Vagina (tissue), 2 donors: Measurements from ENCODE around the gene CDCP1. TPM values are rescaled to one million over a fixed set of nuclear protein-coding genes. Genes with fewer than 3 reads are reported as not detected.
A peak's percentile ranks its signal among the peaks of the same experiment; 100 is the strongest.
"Not testable (repeated sequence)": the region's sequence is repeated elsewhere in the genome, so short reads cannot be mapped to it uniquely, and the experiment has no call there.

Experiments used
- DNase-seq, 2 donors: peaks; one replicate each; pipeline ENCODE4 v3.0.0-alpha.2; 2017; ENCODE audit errors: extremely low spot score in 2 of 2
- H3K27ac ChIP-seq: fragments of 200-600 bp; sonication (generic); one replicate; pipeline ENCODE4 v1.5.1; 2019
- H3K27me3 ChIP-seq: fragments of 200-600 bp; sonication (generic); one replicate; pipeline ENCODE4 v1.5.1; 2019
- H3K36me3 ChIP-seq, 2 donors: fragments of 200-600 bp; sonication (generic); one replicate each; pipeline ENCODE4 v1.5.1; 2017 to 2019
- H3K4me1 ChIP-seq: fragments of 200-600 bp; sonication (generic); one replicate; pipeline ENCODE4 v1.5.1; 2019
- H3K4me3 ChIP-seq, 2 donors: fragments of 200-600 bp; sonication (generic); 1 replicate in 1 of 2; 2 replicates in 1 of 2; pipeline ENCODE4 v1.5.1; 2016 to 2019
- H3K9me3 ChIP-seq: fragments of 200-600 bp; sonication (generic); one replicate; pipeline ENCODE4 v1.5.1; 2019
- CTCF ChIP-seq, 3 experiments: fragments of 450-650 bp in 2 of 3; fragments of 200-600 bp in 1 of 3; sonication (generic) in 1 of 3; IDR thresholded peaks; one replicate each; pipeline ENCODE4 v1.5.1; 2017 to 2019; ENCODE audit warnings: antibody characterized with exemption in 3 of 3, mild to moderate bottlenecking in 2 of 3, moderate library complexity in 2 of 3
- POLR2A ChIP-seq, 2 donors: fragments of 450-650 bp; IDR thresholded peaks; one replicate each; pipeline ENCODE4 v1.6.1; 2017; ENCODE audit warnings: antibody characterized with exemption in 2 of 2, mild to moderate bottlenecking in 2 of 2, moderate library complexity in 2 of 2
- POLR2AphosphoS5 ChIP-seq, 2 donors: sonication (generic); formaldehyde crosslinking; IDR thresholded peaks; one replicate each; pipeline ENCODE4 v1.9.0; 2017; ENCODE audit warnings: antibody characterized with exemption in 2 of 2, mild to moderate bottlenecking in 2 of 2, low read depth in 1 of 2; ENCODE audit not compliant: insufficient read depth in 1 of 2
- intact Hi-C: fragments of 100-400 bp; cut with DNase I; formaldehyde crosslinking; loops from one replicate; pipeline ENCODE4 v1.15.1; 2023
- total RNA-seq: library from RNA; depleted of rRNA; stranded (reverse); fragments of >200 nt; gene quantifications from one replicate; pipeline ENCODE4 v1.2.3, GENCODE V29; 2016

The CDCP1 gene
- total RNA-seq, 1 donor from 2014 or later: 27.5 TPM

DNA sequence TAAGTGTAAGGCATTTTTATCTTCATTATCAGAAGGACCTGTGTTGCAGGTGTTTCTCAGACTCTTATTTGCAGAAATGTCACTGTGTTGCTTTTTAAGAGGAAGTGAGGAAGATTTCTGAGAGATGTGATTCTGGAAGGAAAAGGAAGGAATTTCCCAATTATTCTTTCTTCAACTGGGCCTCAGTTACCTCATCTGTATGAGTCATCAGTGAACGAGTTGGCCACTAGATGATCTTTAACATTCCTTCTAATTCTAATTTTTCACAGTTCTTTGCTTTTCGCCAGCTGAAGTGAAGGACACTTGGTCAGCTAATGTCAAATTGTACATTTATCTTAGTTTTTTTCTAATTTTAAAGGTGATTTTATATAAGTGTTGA lies 91.2 kb downstream of the CDCP1 start:
- TF ChIP-seq CTCF (IDR thresholded peaks at IDR 0.05) (no peak), POLR2AphosphoS5 (IDR thresholded peaks at IDR 0.05; ENCODE audit: insufficient read depth in 1 of 2, low read depth in 1 of 2) (no peak), POLR2A (IDR thresholded peaks at IDR 0.05) (no peak)
- Histone ChIP-seq H3K4me1 (peaks cover 38% of the 10 kb centered on the region), H3K27ac (peak overlapping the region; percentile 15), H3K4me3 (no peak overlapping the region), H3K9me3 (no peaks in the 10 kb centered on the region), H3K27me3 (no peaks in the 10 kb centered on the region), H3K36me3 (no peaks in the 10 kb centered on the region)
- intact Hi-C loops: no loop called here
- no peak for DNase-seq

- Histone ChIP-seq H3K27ac (peak overlapping the region; percentile 15), H3K4me1 (peaks cover 38% of the 10 kb centered on the region), H3K36me3 (no peaks in the 10 kb centered on the region), H3K9me3 (no peaks in the 10 kb centered on the region), H3K4me3 (no peak overlapping the region), H3K27me3 (no peaks in the 10 kb centered on the region)
- no peak for TF ChIP-seq POLR2A (IDR thresholded peaks at IDR 0.05)
- TF ChIP-seq CTCF (IDR thresholded peaks at IDR 0.05): no peak
- TF ChIP-seq POLR2AphosphoS5 (IDR thresholded peaks at IDR 0.05; ENCODE audit: insufficient read depth in 1 of 2, low read depth in 1 of 2): no peak
- no peak for DNase-seq
- intact Hi-C loops: no loop called here
These were observed 91.9 kb downstream of the CDCP1 start for GRCh38 chr3:45054196-45054857.

DNA sequence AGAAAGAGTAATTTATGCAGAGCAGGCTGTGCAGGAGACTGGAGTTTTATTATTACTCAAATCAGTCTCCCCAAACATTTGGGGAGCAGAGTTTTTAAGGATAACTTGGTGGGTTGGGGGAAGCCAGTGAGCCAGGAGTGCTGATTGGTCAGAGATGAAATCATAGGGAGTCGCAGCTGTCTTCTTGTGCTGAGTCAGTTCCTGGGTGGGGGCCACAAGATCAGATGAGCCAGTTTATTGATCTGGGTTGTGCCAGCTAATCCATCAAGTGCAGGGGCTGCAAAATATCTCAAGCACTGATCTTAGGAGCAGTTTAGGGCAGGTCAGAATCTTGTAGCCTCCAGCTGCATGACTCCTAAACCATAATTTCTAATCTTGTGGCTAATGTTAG lies 92.4 kb downstream of the CDCP1 start:
- H3K27ac ChIP-seq, H3K9me3 ChIP-seq, H3K36me3 ChIP-seq, DNase-seq, H3K4me3 ChIP-seq, intact Hi-C loops, H3K27me3 ChIP-seq: not testable (repeated sequence)
- peaks cover 38% of the 10 kb centered on the region for H3K4me1 ChIP-seq

GRCh38 chr3:45051685-45052084 lies 94.5 kb downstream of the CDCP1 start:
- Histone ChIP-seq H3K27ac (no peak overlapping the region), H3K4me1 (peaks cover 31% of the 10 kb centered on the region), H3K27me3 (no peaks in the 10 kb centered on the region), H3K36me3 (no peaks in the 10 kb centered on the region), H3K4me3 (no peak overlapping the region), H3K9me3 (no peaks in the 10 kb centered on the region)
- TF ChIP-seq POLR2A (IDR thresholded peaks at IDR 0.05) (no peak), CTCF (IDR thresholded peaks at IDR 0.05) (no peak), POLR2AphosphoS5 (IDR thresholded peaks at IDR 0.05; ENCODE audit: insufficient read depth in 1 of 2, low read depth in 1 of 2) (no peak)
- intact Hi-C loops: no loop called here
- DNase-seq: no peak

DNA sequence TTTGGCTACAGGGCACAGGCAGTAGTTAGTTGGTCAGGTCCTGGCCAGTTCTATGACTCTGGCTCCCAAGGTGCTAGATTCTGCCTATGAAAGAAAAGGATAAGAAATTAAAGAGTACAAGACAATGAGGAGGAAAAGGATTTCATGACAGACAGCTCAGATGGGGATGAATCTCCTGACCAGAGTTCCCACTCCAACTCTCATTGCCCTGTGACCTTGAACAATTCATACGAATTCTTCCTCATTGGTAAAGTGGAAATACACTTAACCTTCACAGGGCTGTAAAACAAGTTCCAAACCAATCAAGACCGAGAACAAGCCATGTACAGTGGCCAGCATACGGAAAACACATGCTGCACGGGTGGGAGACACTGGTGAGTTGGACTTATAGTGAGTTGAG lies 96.4 kb downstream of the CDCP1 start:
- TF ChIP-seq POLR2A (IDR thresholded peaks at IDR 0.05) (no peak), POLR2AphosphoS5 (IDR thresholded peaks at IDR 0.05; ENCODE audit: insufficient read depth in 1 of 2, low read depth in 1 of 2) (no peak), CTCF (IDR thresholded peaks at IDR 0.05) (no peak)
- no peaks in the 10 kb centered on the region for H3K9me3 ChIP-seq
- peaks cover 13% of the 10 kb centered on the region for H3K4me1 ChIP-seq
- DNase-seq: no peak
- H3K4me3 ChIP-seq: no peak overlapping the region
- H3K27ac ChIP-seq: no peak overlapping the region
- no peaks in the 10 kb centered on the region for H3K27me3 ChIP-seq
- no peaks in the 10 kb centered on the region for H3K36me3 ChIP-seq
- intact Hi-C loops: no loop called here
